ENCODE results near the gene MRFAP1L1. TPM values are rescaled to one million over a fixed set of nuclear protein-coding genes. Genes with fewer than 3 reads are reported as not detected.
A peak's percentile ranks its signal among the peaks of the same experiment; 100 is the strongest.

Gene MRFAP1L1
- total RNA-seq, 4 donors from 2014 or later, result 34.9 to 61.1 (median 37.4) TPM

- DNase-seq, result peak in 2 of 3 donors; percentile 82 to 83
- Histone ChIP-seq H3K36me3 (no peaks in the 10 kb centered on the region), H3K27ac (peak overlapping the region in 1 of 4 donors; percentile 30), H3K27me3 (no peaks in the 10 kb centered on the region), H3K4me3 (no peak overlapping the region), H3K9me3 (no peaks in the 10 kb centered on the region), H3K4me1 (peaks cover 0 to 8% (median 2%) of the 10 kb centered on the region in 4 donors)
- TF ChIP-seq CTCF (IDR thresholded peaks at IDR 0.05) (peak in 2 of 6 experiments; percentile 6 to 18), POLR2A (IDR thresholded peaks at IDR 0.05) (no peak)
Observed at GRCh38 chr4:6732441-6733357, 23.0 kb upstream of the MRFAP1L1 start.

GRCh38 chr4:6731780-6732179, 22.1 kb upstream of the MRFAP1L1 start:
- DNase-seq, result peak in 1 of 3 donors; percentile 35
- Histone ChIP-seq H3K27ac (no peak overlapping the region), H3K9me3 (no peaks in the 10 kb centered on the region), H3K4me1 (peaks cover 0 to 8% (median 2%) of the 10 kb centered on the region in 4 donors), H3K27me3 (no peaks in the 10 kb centered on the region), H3K4me3 (no peak overlapping the region), H3K36me3 (no peaks in the 10 kb centered on the region)
- TF ChIP-seq CTCF (IDR thresholded peaks at IDR 0.05) (no peak), POLR2A (IDR thresholded peaks at IDR 0.05) (no peak)

- H3K36me3 ChIP-seq, result no peaks in the 10 kb centered on the region
- DNase-seq, result no peak
- TF ChIP-seq CTCF (IDR thresholded peaks at IDR 0.05), result no peak
- TF ChIP-seq POLR2A (IDR thresholded peaks at IDR 0.05), result no peak
Observed at GRCh38 chr4:6731318-6731675, 21.6 kb upstream of the MRFAP1L1 start.

GRCh38 chr4:6730603-6731317, 21.1 kb upstream of the MRFAP1L1 start:
- Histone ChIP-seq H3K4me3 (no peak overlapping the region), H3K36me3 (no peaks in the 10 kb centered on the region), H3K27ac (no peak overlapping the region), H3K4me1 (peaks cover 0 to 8% (median 2%) of the 10 kb centered on the region in 4 donors), H3K27me3 (no peaks in the 10 kb centered on the region), H3K9me3 (no peaks in the 10 kb centered on the region)
- DNase-seq, result peak in 1 of 3 donors; percentile 40
- no peak for TF ChIP-seq POLR2A (IDR thresholded peaks at IDR 0.05)
- TF ChIP-seq CTCF (IDR thresholded peaks at IDR 0.05), result no peak

More at GRCh38 chr4:6731318-6731675, 21.6 kb upstream of the MRFAP1L1 start:
- H3K27ac ChIP-seq, result no peak overlapping the region
- peaks cover 0 to 8% (median 2%) of the 10 kb centered on the region in 4 donors for H3K4me1 ChIP-seq
- H3K9me3 ChIP-seq, result no peaks in the 10 kb centered on the region
- H3K4me3 ChIP-seq, result no peak overlapping the region
- H3K27me3 ChIP-seq, result no peaks in the 10 kb centered on the region

- H3K9me3 ChIP-seq, result no peaks in the 10 kb centered on the region
- no peak for TF ChIP-seq POLR2A (IDR thresholded peaks at IDR 0.05)
- TF ChIP-seq CTCF (IDR thresholded peaks at IDR 0.05), result no peak
- H3K4me1 ChIP-seq, result peaks cover 0 to 8% (median 2%) of the 10 kb centered on the region in 4 donors
- H3K27me3 ChIP-seq, result no peaks in the 10 kb centered on the region
- H3K4me3 ChIP-seq, result no peak overlapping the region
- no peaks in the 10 kb centered on the region for H3K36me3 ChIP-seq
- DNase-seq, result no peak
- H3K27ac ChIP-seq, result no peak overlapping the region
Observed at GRCh38 chr4:6728320-6729029, 18.8 kb upstream of the MRFAP1L1 start.
